ENCODE data around the gene CXCL6.

DNA sequence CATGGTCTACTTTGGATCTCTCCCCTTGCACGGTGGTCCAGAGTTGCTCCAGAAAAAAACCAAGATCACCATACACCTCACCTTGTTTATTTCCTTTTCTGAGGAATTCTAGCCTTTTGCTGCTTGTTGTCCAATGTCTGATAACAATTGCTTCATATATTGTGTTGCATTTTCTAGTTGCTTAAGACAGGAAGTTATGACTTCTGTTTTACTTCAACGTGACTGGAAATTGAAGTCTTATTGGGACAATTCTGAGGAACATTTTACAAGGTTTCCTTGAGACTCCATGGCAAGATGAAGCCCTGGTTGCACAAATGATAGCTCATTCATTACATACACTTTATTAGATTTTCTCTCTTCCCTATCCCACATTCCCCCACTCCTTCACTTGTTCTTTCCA, 37.9 kb downstream of the CXCL6 start:
- TF ChIP-seq POLR2AphosphoS5 (IDR thresholded peaks at IDR 0.05; ENCODE audit: low read depth, low read length) (no peak), NRF1 (IDR thresholded peaks at IDR 0.05; ENCODE audit: low read depth, low read length) (no peak), SMC3 (IDR thresholded peaks at IDR 0.05; ENCODE audit: low read depth, low read length) (no peak), TCF12 (IDR thresholded peaks at IDR 0.05) (no peak), EP300 (IDR thresholded peaks at IDR 0.05; ENCODE audit: borderline replicate concordance in 1 of 2, low read depth in 1 of 2, low read length in 1 of 2) (no peak)
- TF ChIP-seq, protein P1, sequence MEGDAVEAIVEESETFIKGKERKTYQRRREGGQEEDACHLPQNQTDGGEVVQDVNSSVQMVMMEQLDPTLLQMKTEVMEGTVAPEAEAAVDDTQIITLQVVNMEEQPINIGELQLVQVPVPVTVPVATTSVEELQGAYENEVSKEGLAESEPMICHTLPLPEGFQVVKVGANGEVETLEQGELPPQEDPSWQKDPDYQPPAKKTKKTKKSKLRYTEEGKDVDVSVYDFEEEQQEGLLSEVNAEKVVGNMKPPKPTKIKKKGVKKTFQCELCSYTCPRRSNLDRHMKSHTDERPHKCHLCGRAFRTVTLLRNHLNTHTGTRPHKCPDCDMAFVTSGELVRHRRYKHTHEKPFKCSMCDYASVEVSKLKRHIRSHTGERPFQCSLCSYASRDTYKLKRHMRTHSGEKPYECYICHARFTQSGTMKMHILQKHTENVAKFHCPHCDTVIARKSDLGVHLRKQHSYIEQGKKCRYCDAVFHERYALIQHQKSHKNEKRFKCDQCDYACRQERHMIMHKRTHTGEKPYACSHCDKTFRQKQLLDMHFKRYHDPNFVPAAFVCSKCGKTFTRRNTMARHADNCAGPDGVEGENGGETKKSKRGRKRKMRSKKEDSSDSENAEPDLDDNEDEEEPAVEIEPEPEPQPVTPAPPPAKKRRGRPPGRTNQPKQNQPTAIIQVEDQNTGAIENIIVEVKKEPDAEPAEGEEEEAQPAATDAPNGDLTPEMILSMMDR (IDR thresholded peaks at IDR 0.05), result no peak
